WTC11 (cell line): ENCODE measurements around the gene TLE4.

ENCODE experiments used
- FOXK1 ChIP-seq: sonication (generic); formaldehyde crosslinking; IDR thresholded peaks from 2 replicates; pipeline ENCODE4 v1.8.0; 2022; ENCODE audit warnings: mild to moderate bottlenecking, moderate library complexity, missing genetic modification reagents
- NFE2L1 ChIP-seq: sonication (generic); formaldehyde crosslinking; IDR thresholded peaks from 2 replicates; pipeline ENCODE4 v1.8.1; 2023; ENCODE audit warnings: missing genetic modification reagents
- TF ChIP-seq, protein P1 (sequence below): sonication (generic); formaldehyde crosslinking; IDR thresholded peaks from 2 replicates; pipeline ENCODE4 v1.8.1; 2022; ENCODE audit warnings: mild to moderate bottlenecking, missing genetic modification reagents, moderate library complexity, borderline replicate concordance
- TF ChIP-seq, protein P2 (sequence below): sonication (generic); formaldehyde crosslinking; IDR thresholded peaks from 2 replicates; pipeline ENCODE4 v1.8.0; 2022; ENCODE audit warnings: mild to moderate bottlenecking, missing genetic modification reagents
- TF ChIP-seq, protein P3 (sequence below): fragments of 200-600 bp; IDR thresholded peaks from 2 replicates; pipeline ENCODE4 v1.8.0; 2022; ENCODE audit warnings: antibody characterized with exemption

DNA sequence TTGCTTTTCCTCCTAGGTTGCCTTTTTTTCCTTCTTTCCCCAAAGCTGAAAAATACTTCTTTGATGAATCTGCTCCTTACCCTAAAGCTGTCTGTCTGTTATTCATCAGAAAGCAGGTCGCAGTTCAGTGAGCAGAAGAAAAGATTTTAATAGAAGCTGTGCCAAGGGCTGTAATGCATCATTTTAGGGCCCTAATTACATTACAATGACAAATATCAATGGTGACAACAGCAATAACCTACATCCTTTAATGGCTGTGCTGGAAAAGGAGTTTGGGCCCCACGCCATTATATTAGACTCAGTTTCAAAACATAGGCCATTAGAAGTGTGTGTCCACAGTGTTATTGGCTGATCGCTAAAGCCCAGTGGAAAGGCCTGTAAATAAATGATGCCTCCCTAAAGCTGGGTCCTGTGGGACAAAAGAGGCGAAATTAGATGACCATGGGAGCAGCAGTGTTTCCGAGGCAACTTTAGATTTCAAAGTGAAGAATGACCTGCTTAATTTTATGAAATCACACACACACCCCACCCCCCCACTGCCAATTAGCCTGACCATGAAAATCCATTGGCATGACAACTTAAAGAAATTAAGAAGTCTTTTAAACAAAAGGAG, 38.4 kb downstream of the TLE4 start:
- TF ChIP-seq, protein P1, sequence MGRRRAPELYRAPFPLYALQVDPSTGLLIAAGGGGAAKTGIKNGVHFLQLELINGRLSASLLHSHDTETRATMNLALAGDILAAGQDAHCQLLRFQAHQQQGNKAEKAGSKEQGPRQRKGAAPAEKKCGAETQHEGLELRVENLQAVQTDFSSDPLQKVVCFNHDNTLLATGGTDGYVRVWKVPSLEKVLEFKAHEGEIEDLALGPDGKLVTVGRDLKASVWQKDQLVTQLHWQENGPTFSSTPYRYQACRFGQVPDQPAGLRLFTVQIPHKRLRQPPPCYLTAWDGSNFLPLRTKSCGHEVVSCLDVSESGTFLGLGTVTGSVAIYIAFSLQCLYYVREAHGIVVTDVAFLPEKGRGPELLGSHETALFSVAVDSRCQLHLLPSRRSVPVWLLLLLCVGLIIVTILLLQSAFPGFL (CRISPR knock-in tag): no peak
- TF ChIP-seq, protein P2, sequence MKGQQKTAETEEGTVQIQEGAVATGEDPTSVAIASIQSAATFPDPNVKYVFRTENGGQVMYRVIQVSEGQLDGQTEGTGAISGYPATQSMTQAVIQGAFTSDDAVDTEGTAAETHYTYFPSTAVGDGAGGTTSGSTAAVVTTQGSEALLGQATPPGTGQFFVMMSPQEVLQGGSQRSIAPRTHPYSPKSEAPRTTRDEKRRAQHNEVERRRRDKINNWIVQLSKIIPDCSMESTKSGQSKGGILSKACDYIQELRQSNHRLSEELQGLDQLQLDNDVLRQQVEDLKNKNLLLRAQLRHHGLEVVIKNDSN (CRISPR knock-in tag): no peak
- TF ChIP-seq, protein P3, sequence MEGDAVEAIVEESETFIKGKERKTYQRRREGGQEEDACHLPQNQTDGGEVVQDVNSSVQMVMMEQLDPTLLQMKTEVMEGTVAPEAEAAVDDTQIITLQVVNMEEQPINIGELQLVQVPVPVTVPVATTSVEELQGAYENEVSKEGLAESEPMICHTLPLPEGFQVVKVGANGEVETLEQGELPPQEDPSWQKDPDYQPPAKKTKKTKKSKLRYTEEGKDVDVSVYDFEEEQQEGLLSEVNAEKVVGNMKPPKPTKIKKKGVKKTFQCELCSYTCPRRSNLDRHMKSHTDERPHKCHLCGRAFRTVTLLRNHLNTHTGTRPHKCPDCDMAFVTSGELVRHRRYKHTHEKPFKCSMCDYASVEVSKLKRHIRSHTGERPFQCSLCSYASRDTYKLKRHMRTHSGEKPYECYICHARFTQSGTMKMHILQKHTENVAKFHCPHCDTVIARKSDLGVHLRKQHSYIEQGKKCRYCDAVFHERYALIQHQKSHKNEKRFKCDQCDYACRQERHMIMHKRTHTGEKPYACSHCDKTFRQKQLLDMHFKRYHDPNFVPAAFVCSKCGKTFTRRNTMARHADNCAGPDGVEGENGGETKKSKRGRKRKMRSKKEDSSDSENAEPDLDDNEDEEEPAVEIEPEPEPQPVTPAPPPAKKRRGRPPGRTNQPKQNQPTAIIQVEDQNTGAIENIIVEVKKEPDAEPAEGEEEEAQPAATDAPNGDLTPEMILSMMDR: no peak
- no peak for TF ChIP-seq NFE2L1
- TF ChIP-seq FOXK1 (CRISPR knock-in tag): no peak
